Ovary (tissue), 9 donors: ENCODE measurements around the gene CDKL2. TPM values are rescaled to one million over a fixed set of nuclear protein-coding genes. Genes with fewer than 3 reads are reported as not detected.
"Not testable (repeated sequence)": the region's sequence is repeated elsewhere in the genome, so short reads cannot be mapped to it uniquely, and the experiment has no call there.

Experiments
- DNase-seq, 5 donors: peaks; one replicate each; pipeline ENCODE4 v3.0.0-alpha.2; 2019 to 2020
- H3K27ac ChIP-seq, 2 donors: fragments of 200-600 bp; one replicate each; pipeline versions ENCODE4 v1.5.1 to v1.8.0; 2019 to 2022
- H3K27me3 ChIP-seq: fragments of 200-600 bp; one replicate; pipeline ENCODE4 v1.8.0; 2022
- H3K36me3 ChIP-seq: fragments of 200-600 bp; sonication (generic); one replicate; pipeline ENCODE4 v1.5.1; 2019
- H3K4me1 ChIP-seq: one replicate; pipeline ENCODE4 v1.8.1; 2013; ENCODE audit warnings: mild to moderate bottlenecking, moderate library complexity; ENCODE audit not compliant: insufficient read depth
- H3K4me3 ChIP-seq: fragments of 200-600 bp; sonication (generic); one replicate; pipeline ENCODE4 v1.5.1; 2017
- H3K9me3 ChIP-seq, 2 donors: fragments of 200-600 bp in 1 of 2; sonication (generic) in 1 of 2; one replicate each; pipeline versions ENCODE4 v1.5.1 to v1.8.1; 2013 to 2019; ENCODE audit warnings: mild to moderate bottlenecking in 1 of 2, moderate library complexity in 1 of 2
- CTCF ChIP-seq, 3 donors: fragments of 450-650 bp in 2 of 3; fragments of 200-600 bp in 1 of 3; IDR thresholded peaks; one replicate each; pipeline versions ENCODE4 v1.5.1 to v1.8.0; 2016 to 2022; ENCODE audit warnings: antibody characterized with exemption in 3 of 3, mild to moderate bottlenecking in 1 of 3
- EP300 ChIP-seq: sonication (generic); formaldehyde crosslinking; IDR thresholded peaks from one replicate; pipeline ENCODE4 v1.6.1; 2017; ENCODE audit warnings: antibody characterized with exemption
- POLR2A ChIP-seq: fragments of 450-650 bp; IDR thresholded peaks from one replicate; pipeline ENCODE4 v1.6.1; 2017; ENCODE audit warnings: antibody characterized with exemption, mild to moderate bottlenecking, moderate library complexity
- WGBS, 3 donors: extraction: QIAGEN DNeasy Blood & Tissue Kit in 1 of 3; methylation state at CpG; one replicate each; pipeline versions ENCODE4 v1.1.5 to v1.1.7; 2013 to 2017; 5-methylcytosine and 5-hydroxymethylcytosine counted together
- intact Hi-C, 4 donors: fragments of 100-400 bp; cut with DNase I; formaldehyde crosslinking; loops; one replicate each; pipeline versions ENCODE4 v1.11.0 to v1.15.1; 2022 to 2023
- polyA plus RNA-seq, 2 donors: library from polyadenylated mRNA; stranded (reverse); fragments of 200-250 nt in 1 of 2; fragments of 350-450 nt in 1 of 2; fragmentation: Illumina TruSeq in 1 of 2; extraction: RNeasy Lipid Tissue Mini Kit (QIAGEN cat#74804) in 1 of 2; gene quantifications; one replicate each; pipeline ENCODE4 v1.2.3, GENCODE V29; 2013 to 2014
- total RNA-seq, 7 donors: library from RNA; depleted of rRNA in 2 of 7; stranded (reverse); fragments of >200 nt in 2 of 7; fragmentation: NEBNext Ultra II Directional in 3 of 7; extraction: Animal tissue kit (Norgen Biotek cat#: 25700) in 3 of 7; gene quantifications; one replicate each; pipeline versions ENCODE4 v1.1.0 to v1.2.4, GENCODE V29; 2016 to 2023
- donor health status: DM: no; HTN: no; CAD: no; lungs with moderate emphysema.
- donor health status: DM: no; HTN: no; CAD: no.
- donor health status: Bipolar disorder and iron deficiency.
- donor health status: DM: yes; HTN: yes; CAD: no.
- donor health status: DM: no; HTN: no; CAD: no.
- donor health status: DM: yes; HTN: yes; CAD: no.

CDKL2 gene
- total and polyA plus RNA-seq, 9 donors: 0.45 to 3.4 (median 1.4) TPM

- Histone ChIP-seq H3K27me3 (no peaks in the 10 kb centered on the region), H3K27ac (no peak overlapping the region), H3K4me3 (no peak overlapping the region), H3K4me1 (peaks cover 9% of the 10 kb centered on the region), H3K9me3 (no peaks in the 10 kb centered on the region), H3K36me3 (no peaks in the 10 kb centered on the region)
- intact Hi-C loops: loop anchor here in 1 of 4 donors (10.0 kb wide), 1 partner anchor 151 kb away; the partner anchor contains the start of genes RCHY1 and THAP6
- 78 to 81% (median 79%) methylated on average over 4 of the region's 4 CpGs for WGBS, 3 donors
- DNase-seq: no peak
- no peak for TF ChIP-seq CTCF (IDR thresholded peaks at IDR 0.05)
- TF ChIP-seq EP300: no peak
- no peak for TF ChIP-seq POLR2A
Observed at GRCh38 chr4:75666299-75666698, 36.0 kb upstream of the CDKL2 start.

DNA sequence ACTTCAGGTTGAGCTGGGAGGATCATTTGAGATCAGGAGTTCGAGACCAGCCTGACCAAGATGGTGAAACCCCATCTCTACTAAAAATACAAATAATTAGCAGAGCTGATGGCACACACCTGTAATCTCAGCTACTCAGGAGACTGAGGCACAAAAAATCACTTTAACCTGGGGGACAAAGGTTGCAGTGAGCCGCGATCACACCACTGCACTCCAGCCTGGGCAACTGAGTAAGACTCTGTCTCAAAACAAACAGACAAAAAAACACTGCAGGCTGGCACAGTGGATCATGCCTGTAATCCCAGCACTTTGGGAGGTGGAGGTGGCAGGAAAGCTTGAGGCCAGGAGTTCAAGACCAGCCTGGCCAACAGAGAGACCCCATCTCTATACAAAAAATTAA is 34.3 kb upstream of the CDKL2 start:
- intact Hi-C loops: loop anchor here in 1 of 4 donors (10.0 kb wide), 1 partner anchor 150 kb away; the partner anchor contains the start of genes RCHY1 and THAP6
- WGBS, 3 donors: 93 to 98% (median 98%) methylated on average over 3 of the region's 3 CpGs
- H3K36me3 ChIP-seq, H3K27me3 ChIP-seq, H3K4me3 ChIP-seq, H3K27ac ChIP-seq, DNase-seq, H3K9me3 ChIP-seq, H3K4me1 ChIP-seq: not testable (repeated sequence)

DNA sequence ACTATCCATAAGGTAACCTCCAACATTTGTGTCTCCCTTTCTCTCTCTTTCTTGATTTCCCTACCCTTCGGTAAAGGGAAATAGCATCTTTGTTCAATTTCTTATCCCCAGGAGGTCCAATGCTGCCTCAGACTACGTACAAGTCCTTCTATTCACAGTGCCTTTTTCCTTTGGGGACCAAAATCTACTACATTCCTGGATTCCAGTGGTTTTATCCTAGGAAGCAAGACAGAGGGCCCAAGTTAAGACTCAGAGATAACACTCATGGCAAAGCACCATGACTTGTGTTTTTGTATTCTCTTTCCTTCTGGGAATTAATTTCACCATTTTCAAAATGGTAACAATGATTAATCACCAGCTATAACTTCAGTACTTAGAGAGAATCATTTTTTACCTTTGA is 32.3 kb upstream of the CDKL2 start:
- WGBS, 3 donors: 89 to 98% (median 93%) methylated on average over 2 of the region's 2 CpGs
- Histone ChIP-seq H3K4me1 (peaks cover 5% of the 10 kb centered on the region), H3K36me3 (no peaks in the 10 kb centered on the region), H3K4me3 (no peak overlapping the region), H3K27ac (no peak overlapping the region), H3K27me3 (no peaks in the 10 kb centered on the region), H3K9me3 (no peaks in the 10 kb centered on the region)
- DNase-seq: no peak
- TF ChIP-seq EP300 (no peak), POLR2A (no peak), CTCF (IDR thresholded peaks at IDR 0.05) (no peak)
- intact Hi-C loops: loop anchor here in 1 of 4 donors (10.0 kb wide), 1 partner anchor 148 kb away; the partner anchor contains the start of genes RCHY1 and THAP6

- no peak for DNase-seq
- Histone ChIP-seq H3K27ac (no peak overlapping the region), H3K9me3 (no peaks in the 10 kb centered on the region), H3K27me3 (no peaks in the 10 kb centered on the region), H3K36me3 (no peaks in the 10 kb centered on the region), H3K4me1 (peaks cover 5% of the 10 kb centered on the region), H3K4me3 (no peak overlapping the region)
- WGBS, 3 donors: 86 to 92% (median 91%) methylated on average over 2 of the region's 2 CpGs
- TF ChIP-seq CTCF (IDR thresholded peaks at IDR 0.05) (no peak), POLR2A (no peak), EP300 (no peak)
- intact Hi-C loops: loop anchor here in 1 of 4 donors (10.0 kb wide), 1 partner anchor 146 kb away; the partner anchor contains the start of genes RCHY1 and THAP6
Observed at GRCh38 chr4:75660491-75660890, 30.2 kb upstream of the CDKL2 start.

DNA sequence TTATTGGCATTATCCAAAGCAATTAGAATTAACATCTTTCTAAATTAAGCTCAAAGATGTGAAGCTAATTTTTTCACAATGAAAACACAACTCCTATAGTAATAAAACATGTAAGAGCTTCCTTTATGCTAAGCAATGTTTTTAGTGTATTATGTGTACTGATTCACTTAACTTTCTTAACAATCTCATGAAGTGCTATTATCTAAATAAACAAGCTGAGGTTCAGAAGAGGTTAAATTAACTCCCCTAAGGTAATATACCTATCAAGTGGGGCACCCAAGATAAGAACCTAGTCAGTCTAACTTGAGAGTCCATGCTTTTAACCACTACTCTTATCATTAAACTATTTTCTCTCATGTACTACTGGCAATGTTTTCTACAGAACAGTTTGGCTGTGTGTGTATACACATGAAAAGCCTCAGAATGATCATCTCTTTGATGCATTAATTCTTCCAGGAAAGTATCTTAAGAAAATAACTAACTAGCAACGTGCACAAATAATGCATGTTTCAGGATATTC is 29.2 kb upstream of the CDKL2 start:
- DNase-seq: no peak
- intact Hi-C loops: loop anchor here in 1 of 4 donors (10.0 kb wide), 1 partner anchor 145 kb away; the partner anchor contains the start of genes RCHY1 and THAP6
- Histone ChIP-seq H3K4me3 (no peak overlapping the region), H3K36me3 (no peaks in the 10 kb centered on the region), H3K27me3 (no peaks in the 10 kb centered on the region), H3K4me1 (peaks cover 3% of the 10 kb centered on the region), H3K9me3 (no peaks in the 10 kb centered on the region), H3K27ac (no peak overlapping the region)
- TF ChIP-seq POLR2A (no peak), CTCF (IDR thresholded peaks at IDR 0.05) (no peak), EP300 (no peak)
- WGBS, 3 donors: 72 to 88% (median 82%) methylated on average over 1 of the region's 1 CpG
